HepG2 (cell line): ENCODE results near the gene U2AF1L4. TPM values are rescaled to one million over a fixed set of nuclear protein-coding genes. Genes with fewer than 3 reads are reported as not detected.

Source experiments
- AGO2 ChIP-seq: fragments of 200-400 bp; formaldehyde crosslinking; optimal IDR thresholded peaks from 2 replicates; pipeline ENCODE3; 2017; ENCODE audit warnings: mild to moderate bottlenecking, low read depth, low read length, moderate library complexity
- BHLHE40 ChIP-seq: IDR thresholded peaks from 2 replicates; pipeline ENCODE4 v1.6.1; 2011; ENCODE audit warnings: low read length, improper control_type of control experiment
- CAMTA2 ChIP-seq: sonication (generic); formaldehyde crosslinking; IDR thresholded peaks from 2 replicates; pipeline ENCODE4 v1.4.0; 2020; ENCODE audit warnings: mild to moderate bottlenecking, missing genetic modification reagents, borderline replicate concordance
- DR1 ChIP-seq: sonication (generic); formaldehyde crosslinking; IDR thresholded peaks from 2 replicates; pipeline ENCODE4 v1.8.0; 2021; ENCODE audit warnings: mild to moderate bottlenecking, missing genetic modification reagents, inconsistent platforms
- FOXP1 ChIP-seq, 2 experiments: fragments of 450-650 bp in 1 of 2; IDR thresholded peaks; 2 replicates each; pipeline ENCODE4 v1.6.1; 2017 to 2018; ENCODE audit warnings: antibody characterized with exemption in 1 of 2
- HHEX ChIP-seq: IDR thresholded peaks from 2 replicates; pipeline ENCODE4 v1.6.1; 2016; ENCODE audit warnings: control low read depth
- HINFP ChIP-seq: sonication (generic); formaldehyde crosslinking; IDR thresholded peaks from 2 replicates; pipeline ENCODE4 v1.4.0; 2020; ENCODE audit warnings: low read depth, mild to moderate bottlenecking, missing genetic modification reagents
- IRX3 ChIP-seq: sonication (generic); formaldehyde crosslinking; IDR thresholded peaks from 2 replicates; pipeline ENCODE4 v1.8.1; 2023; ENCODE audit warnings: mild to moderate bottlenecking, low read depth, missing genetic modification reagents, borderline replicate concordance
- KAT8 ChIP-seq: IDR thresholded peaks from 2 replicates; pipeline ENCODE4 v1.6.1; 2016; ENCODE audit warnings: missing genetic modification reagents, missing compliant biosample characterization
- MAFF ChIP-seq: IDR thresholded peaks from 2 replicates; pipeline ENCODE4 v1.6.1; 2011; ENCODE audit warnings: low read depth, low read length, improper control_type of control experiment
- MLLT10 ChIP-seq: sonication (generic); formaldehyde crosslinking; IDR thresholded peaks from 2 replicates; pipeline ENCODE4 v1.4.0; 2020; ENCODE audit warnings: missing genetic modification reagents
- PCBP2 ChIP-seq: fragments of 200-400 bp; formaldehyde crosslinking; optimal IDR thresholded peaks from 2 replicates; pipeline ENCODE3; 2018; ENCODE audit warnings: low read length, low read depth; ENCODE audit not compliant: poor library complexity, severe bottlenecking
- PHF21A ChIP-seq: sonication (generic); formaldehyde crosslinking; IDR thresholded peaks from 2 replicates; pipeline ENCODE4 v1.5.0; 2020; ENCODE audit warnings: mild to moderate bottlenecking, missing genetic modification reagents
- RFX3 ChIP-seq: IDR thresholded peaks from 2 replicates; pipeline ENCODE4 v1.6.1; 2016; ENCODE audit warnings: missing biosample characterization, missing genetic modification reagents
- STAG1 ChIP-seq: sonication (generic); formaldehyde crosslinking; IDR thresholded peaks from 2 replicates; pipeline ENCODE4 v1.4.0; 2020; ENCODE audit warnings: missing genetic modification reagents
- TCF7L2 ChIP-seq: IDR thresholded peaks from 2 replicates; pipeline ENCODE4 v1.6.1; 2011; ENCODE audit warnings: mild to moderate bottlenecking, low read depth, low read length, moderate library complexity
- YEATS2 ChIP-seq: sonication (generic); formaldehyde crosslinking; IDR thresholded peaks from 2 replicates; pipeline ENCODE4 v1.4.0; 2020; ENCODE audit warnings: missing genetic modification reagents, borderline replicate concordance
- ZNF205 ChIP-seq: IDR thresholded peaks from 2 replicates; pipeline ENCODE4 v1.6.1; 2018; ENCODE audit warnings: missing biosample characterization, missing genetic modification reagents
- ZNF33B ChIP-seq: sonication (generic); formaldehyde crosslinking; IDR thresholded peaks from 2 replicates; pipeline ENCODE4 v1.5.1; 2020; ENCODE audit warnings: mild to moderate bottlenecking, missing genetic modification reagents
- ZNF460 ChIP-seq: sonication (generic); formaldehyde crosslinking; IDR thresholded peaks from 2 replicates; pipeline ENCODE4 v1.5.1; 2020; ENCODE audit warnings: missing genetic modification reagents, mild to moderate bottlenecking, borderline replicate concordance
- ZNF616 ChIP-seq: sonication (generic); formaldehyde crosslinking; IDR thresholded peaks from 2 replicates; pipeline ENCODE4 v1.5.0; 2020; ENCODE audit warnings: low read depth, mild to moderate bottlenecking, missing genetic modification reagents
- ZNF766 ChIP-seq: sonication (generic); formaldehyde crosslinking; IDR thresholded peaks from 2 replicates; pipeline ENCODE4 v1.5.0; 2020; ENCODE audit warnings: missing genetic modification reagents, borderline replicate concordance
- ZNF879 ChIP-seq: sonication (generic); formaldehyde crosslinking; IDR thresholded peaks from 2 replicates; pipeline ENCODE4 v1.8.1; 2023; ENCODE audit warnings: missing genetic modification reagents
- ZSCAN12 ChIP-seq: sonication (generic); formaldehyde crosslinking; IDR thresholded peaks from 2 replicates; pipeline ENCODE4 v1.9.0; 2021; ENCODE audit warnings: mild to moderate bottlenecking, missing genetic modification reagents
- polyA plus RNA-seq, 8 experiments: library from polyadenylated mRNA; depleted of rRNA in 3 of 8; stranded (reverse) in 7 of 8; unstranded in 1 of 8; fragments of >200 nt; fragmentation: Illumina TruSeq in 4 of 8; extraction: Trizol in 4 of 8; gene quantifications; 2 replicates each; pipeline versions ENCODE4 v1.2.1 to v1.2.3, GENCODE V29; 2011 to 2016; ENCODE audit warnings: low read depth in 4 of 8, missing spikeins in 1 of 8, mixed read lengths in 1 of 8; ENCODE audit not compliant: insufficient read depth in 1 of 8
- total RNA-seq, 5 experiments: library from RNA; depleted of rRNA; stranded (reverse); fragments of >200 nt; fragmentation: Illumina TruSeq; extraction: Trizol; gene quantifications; 2 replicates each; pipeline ENCODE4 v1.2.3, GENCODE V29; 2016; ENCODE audit warnings: low read depth in 1 of 5
- TF ChIP-seq, protein P1 (sequence below): sonication (generic); formaldehyde crosslinking; IDR thresholded peaks from 2 replicates; pipeline ENCODE4 v1.5.0; 2020; ENCODE audit warnings: mild to moderate bottlenecking, missing genetic modification reagents
- TF ChIP-seq, protein P2 (sequence below): IDR thresholded peaks from 2 replicates; pipeline ENCODE4 v1.6.1; 2016

Gene U2AF1L4
- total and polyA plus RNA-seq, 2 of the 13 experiments (the other 11 are each of a cell fraction or from before 2014, with no cell fraction given), result 7.9 to 15.4 TPM

DNA sequence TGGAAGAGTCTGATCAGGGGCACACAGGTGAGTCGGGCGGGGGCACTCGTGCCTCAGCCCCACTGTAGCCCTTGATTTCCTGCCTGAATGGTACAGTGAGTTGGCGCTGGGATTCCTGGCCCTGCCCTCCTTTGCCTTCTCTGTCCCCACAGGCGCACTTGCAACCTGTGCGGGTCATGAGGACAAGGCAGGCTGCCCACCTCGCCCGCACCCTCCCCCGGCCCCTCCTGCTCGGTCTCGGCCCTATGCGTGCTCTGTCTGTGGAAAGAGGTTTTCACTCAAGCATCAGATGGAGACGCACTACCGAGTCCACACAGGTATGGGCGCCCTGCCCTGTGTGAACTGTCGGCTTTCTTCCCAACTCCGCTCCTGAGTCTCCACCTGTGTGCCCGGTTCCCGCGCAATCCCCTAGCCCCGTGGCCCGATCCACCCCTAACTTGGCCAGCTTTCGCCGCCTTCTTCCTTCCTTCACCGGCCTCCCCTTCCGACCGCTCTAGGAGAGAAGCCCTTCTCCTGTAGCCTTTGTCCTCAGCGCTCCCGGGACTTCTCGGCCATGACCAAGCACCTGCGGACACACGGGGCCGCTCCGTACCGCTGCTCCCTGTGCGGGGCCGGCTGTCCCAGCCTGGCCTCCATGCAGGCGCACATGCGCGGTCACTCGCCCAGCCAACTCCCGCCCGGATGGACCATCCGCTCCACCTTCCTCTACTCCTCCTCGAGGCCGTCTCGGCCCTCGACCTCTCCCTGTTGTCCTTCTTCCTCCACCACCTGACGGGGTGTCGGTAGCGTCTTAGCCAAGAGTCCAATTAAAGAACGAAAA lies 29.0 kb downstream of the U2AF1L4 start (continued):
- TF ChIP-seq RFX3 (CRISPR knock-in tag) (no peak), ZNF33B (CRISPR knock-in tag) (no peak), IRX3 (CRISPR knock-in tag) (no peak), KAT8 (CRISPR knock-in tag) (no peak), BHLHE40 (no peak), YEATS2 (CRISPR knock-in tag) (no peak), ZNF205 (CRISPR knock-in tag) (0 out of 2 replicates have a peak, but pooled peaks have one; percentile 50), MLLT10 (no peak), TCF7L2 (no peak), HINFP (CRISPR knock-in tag) (no peak), AGO2 (no peak), PHF21A (CRISPR knock-in tag) (no peak), MAFF (no peak), FOXP1 (IDR thresholded peaks at IDR 0.05) (no peak), FOXP1 (CRISPR knock-in tag; IDR thresholded peaks at IDR 0.05) (no peak), ZNF616 (0 out of 2 replicates have a peak, but pooled peaks have one; percentile 52), ZSCAN12 (CRISPR knock-in tag) (0 out of 2 replicates have a peak, but pooled peaks have one; percentile 11), ZNF879 (CRISPR knock-in tag) (no peak), HHEX (CRISPR knock-in tag) (no peak), PCBP2 (no peak), DR1 (CRISPR knock-in tag) (no peak), ZNF766 (CRISPR knock-in tag) (no peak), CAMTA2 (no peak), STAG1 (CRISPR knock-in tag) (no peak), ZNF460 (CRISPR knock-in tag) (no peak)
- TF ChIP-seq, protein P1, sequence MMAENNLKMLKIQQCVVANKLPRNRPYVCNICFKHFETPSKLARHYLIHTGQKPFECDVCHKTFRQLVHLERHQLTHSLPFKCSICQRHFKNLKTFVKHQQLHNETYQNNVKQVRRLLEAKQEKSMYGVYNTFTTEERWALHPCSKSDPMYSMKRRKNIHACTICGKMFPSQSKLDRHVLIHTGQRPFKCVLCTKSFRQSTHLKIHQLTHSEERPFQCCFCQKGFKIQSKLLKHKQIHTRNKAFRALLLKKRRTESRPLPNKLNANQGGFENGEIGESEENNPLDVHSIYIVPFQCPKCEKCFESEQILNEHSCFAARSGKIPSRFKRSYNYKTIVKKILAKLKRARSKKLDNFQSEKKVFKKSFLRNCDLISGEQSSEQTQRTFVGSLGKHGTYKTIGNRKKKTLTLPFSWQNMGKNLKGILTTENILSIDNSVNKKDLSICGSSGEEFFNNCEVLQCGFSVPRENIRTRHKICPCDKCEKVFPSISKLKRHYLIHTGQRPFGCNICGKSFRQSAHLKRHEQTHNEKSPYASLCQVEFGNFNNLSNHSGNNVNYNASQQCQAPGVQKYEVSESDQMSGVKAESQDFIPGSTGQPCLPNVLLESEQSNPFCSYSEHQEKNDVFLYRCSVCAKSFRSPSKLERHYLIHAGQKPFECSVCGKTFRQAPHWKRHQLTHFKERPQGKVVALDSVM (CRISPR knock-in tag), result no peak
- TF ChIP-seq, protein P2, sequence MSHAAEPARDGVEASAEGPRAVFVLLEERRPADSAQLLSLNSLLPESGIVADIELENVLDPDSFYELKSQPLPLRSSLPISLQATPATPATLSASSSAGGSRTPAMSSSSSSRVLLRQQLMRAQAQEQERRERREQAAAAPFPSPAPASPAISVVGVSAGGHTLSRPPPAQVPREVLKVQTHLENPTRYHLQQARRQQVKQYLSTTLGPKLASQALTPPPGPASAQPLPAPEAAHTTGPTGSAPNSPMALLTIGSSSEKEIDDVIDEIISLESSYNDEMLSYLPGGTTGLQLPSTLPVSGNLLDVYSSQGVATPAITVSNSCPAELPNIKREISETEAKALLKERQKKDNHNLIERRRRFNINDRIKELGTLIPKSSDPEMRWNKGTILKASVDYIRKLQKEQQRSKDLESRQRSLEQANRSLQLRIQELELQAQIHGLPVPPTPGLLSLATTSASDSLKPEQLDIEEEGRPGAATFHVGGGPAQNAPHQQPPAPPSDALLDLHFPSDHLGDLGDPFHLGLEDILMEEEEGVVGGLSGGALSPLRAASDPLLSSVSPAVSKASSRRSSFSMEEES (CRISPR knock-in tag), result peak; percentile 46; the same call in 1 of the 2 replicates
